ENCODE measurements around the gene RRP15. TPM values are rescaled to one million over a fixed set of nuclear protein-coding genes. Genes with fewer than 3 reads are reported as not detected.

The RRP15 gene
- total and polyA plus RNA-seq, 2 experiments from 2014 or later: 5.4 to 25.5 TPM

DNA sequence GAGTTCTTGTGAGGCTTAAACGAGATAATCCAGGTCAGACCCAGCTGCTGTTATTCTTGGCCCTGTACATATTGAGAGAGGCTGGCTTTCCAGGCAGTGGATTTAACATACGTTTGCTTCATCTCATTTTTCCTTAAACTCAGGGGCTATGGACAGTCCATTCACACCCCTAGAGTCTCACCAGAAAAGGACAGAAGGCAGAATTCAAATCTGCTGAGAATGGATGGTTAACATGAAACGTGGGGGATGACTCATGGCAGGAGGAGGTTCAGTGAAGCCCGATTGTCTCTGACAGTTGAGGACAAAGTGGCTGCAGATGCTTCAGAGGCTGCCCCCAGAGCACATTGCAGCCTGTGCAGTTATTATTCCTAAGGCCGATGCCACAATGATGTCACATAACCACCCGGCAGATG is 99.5 kb downstream of the RRP15 start:
- no peaks in the 10 kb centered on the region for H3K27me3 ChIP-seq (replicated peaks; ENCODE audit: insufficient read depth)
- peaks cover 30% of the 10 kb centered on the region for H3K4me1 ChIP-seq (ENCODE audit: insufficient read depth)
- DNase-seq: peak; percentile 66
- H3F3A ChIP-seq (ENCODE audit: insufficient read depth): peaks cover 18% of the 10 kb centered on the region
- H3K4me2 ChIP-seq (ENCODE audit: unreplicated experiment): no peak overlapping the region
- no peaks in the 10 kb centered on the region for H3K79me2 ChIP-seq (ENCODE audit: insufficient read depth)
- H3K4me3 ChIP-seq: no peak overlapping the region
- 40 to 43% methylated on average over 6 of the region's 6 CpGs for WGBS, 2 experiments (ENCODE audit: low coverage in 1 of 2, low lambda C conversion rate in 2 of 2, missing lambda C conversion rate in 2 of 2)
- H3K9me3 ChIP-seq (ENCODE audit: low read depth): no peaks in the 10 kb centered on the region
- no peak overlapping the region for H2AFZ ChIP-seq
- no peaks in the 10 kb centered on the region for H4K20me1 ChIP-seq (ENCODE audit: insufficient read depth)
- TF ChIP-seq EZH2phosphoT487 (IDR thresholded peaks at IDR 0.05; ENCODE audit: insufficient read depth, low read depth): no peak
- no peak for TF ChIP-seq EZH2 (IDR thresholded peaks at IDR 0.05; ENCODE audit: insufficient read depth, poor library complexity, severe bottlenecking)
- in situ Hi-C loops (cut with MboI): no loop called here
- no peak overlapping the region for H3K27ac ChIP-seq
- H3K36me3 ChIP-seq (ENCODE audit: low read depth): no peaks in the 10 kb centered on the region
- H3K9me2 ChIP-seq (ENCODE audit: insufficient read depth): no peaks in the 10 kb centered on the region
- H3K9ac ChIP-seq: no peak overlapping the region

Small RNAs within 50 kb of the gene (small RNA-seq; reads per million reads assigned to genes)
- gene AC096638.1 (ENCODE audit: low read depth, low replicate concordance): not detected

Other genes with a start within 250 kb of the RRP15 start
- 0.51 and 0.97 TPM in 2 replicates for gene TGFB2, start 60.0 kb downstream of the RRP15 start, total RNA-seq (2014; rRNA removed; shearing (Covaris generic))
- gene TGFB2, start 60.0 kb downstream of the RRP15 start, polyA plus RNA-seq (2016; fragmentation: Nextera tagmentation; extraction: Ambion mirVana): 1.3 and 2.0 TPM in 2 replicates

Data from GM23248 (cell line).